Fibroblast of mammary gland (primary cell): ENCODE measurements around the gene ADH4.

Experiments
- DNase-seq: peaks from one replicate; pipeline ENCODE4 v3.0.0-alpha.2; 2010; ENCODE audit warnings: low read depth
- H3K4me3 ChIP-seq: 2 replicates; pipeline ENCODE4 v1.5.1; 2011; ENCODE audit warnings: low read depth, mild to moderate bottlenecking, low read length, moderate library complexity; ENCODE audit not compliant: control insufficient read depth
- TF ChIP-seq, protein P1 (sequence below): conservative IDR thresholded peaks from 2 replicates; pipeline ENCODE4 v1.5.1; 2011; ENCODE audit warnings: low read depth, low read length, inconsistent platforms; ENCODE audit not compliant: control insufficient read depth, insufficient read depth

Gene ADH4

DNA sequence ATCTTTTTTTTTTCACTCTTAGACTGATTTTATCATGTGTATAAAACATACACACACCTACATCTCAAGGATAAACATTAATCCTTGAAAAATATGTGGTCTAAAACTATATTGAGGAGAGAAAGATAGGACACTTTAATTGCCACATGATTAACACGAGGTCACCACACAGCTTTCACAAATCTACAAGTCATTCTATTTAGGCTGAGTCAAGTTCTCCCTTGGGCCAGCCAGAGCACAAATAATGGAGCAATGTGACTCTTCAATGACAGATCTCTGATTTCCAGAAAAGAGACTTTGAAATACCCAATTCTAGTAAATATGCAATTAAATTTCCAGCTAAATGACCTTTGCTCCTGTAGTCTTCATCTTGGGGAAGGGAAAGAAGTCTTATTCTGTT lies 12.9 kb upstream of the ADH4 start:
- TF ChIP-seq, protein P1, sequence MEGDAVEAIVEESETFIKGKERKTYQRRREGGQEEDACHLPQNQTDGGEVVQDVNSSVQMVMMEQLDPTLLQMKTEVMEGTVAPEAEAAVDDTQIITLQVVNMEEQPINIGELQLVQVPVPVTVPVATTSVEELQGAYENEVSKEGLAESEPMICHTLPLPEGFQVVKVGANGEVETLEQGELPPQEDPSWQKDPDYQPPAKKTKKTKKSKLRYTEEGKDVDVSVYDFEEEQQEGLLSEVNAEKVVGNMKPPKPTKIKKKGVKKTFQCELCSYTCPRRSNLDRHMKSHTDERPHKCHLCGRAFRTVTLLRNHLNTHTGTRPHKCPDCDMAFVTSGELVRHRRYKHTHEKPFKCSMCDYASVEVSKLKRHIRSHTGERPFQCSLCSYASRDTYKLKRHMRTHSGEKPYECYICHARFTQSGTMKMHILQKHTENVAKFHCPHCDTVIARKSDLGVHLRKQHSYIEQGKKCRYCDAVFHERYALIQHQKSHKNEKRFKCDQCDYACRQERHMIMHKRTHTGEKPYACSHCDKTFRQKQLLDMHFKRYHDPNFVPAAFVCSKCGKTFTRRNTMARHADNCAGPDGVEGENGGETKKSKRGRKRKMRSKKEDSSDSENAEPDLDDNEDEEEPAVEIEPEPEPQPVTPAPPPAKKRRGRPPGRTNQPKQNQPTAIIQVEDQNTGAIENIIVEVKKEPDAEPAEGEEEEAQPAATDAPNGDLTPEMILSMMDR, result no peak
- peak; percentile 17 for DNase-seq

DNA sequence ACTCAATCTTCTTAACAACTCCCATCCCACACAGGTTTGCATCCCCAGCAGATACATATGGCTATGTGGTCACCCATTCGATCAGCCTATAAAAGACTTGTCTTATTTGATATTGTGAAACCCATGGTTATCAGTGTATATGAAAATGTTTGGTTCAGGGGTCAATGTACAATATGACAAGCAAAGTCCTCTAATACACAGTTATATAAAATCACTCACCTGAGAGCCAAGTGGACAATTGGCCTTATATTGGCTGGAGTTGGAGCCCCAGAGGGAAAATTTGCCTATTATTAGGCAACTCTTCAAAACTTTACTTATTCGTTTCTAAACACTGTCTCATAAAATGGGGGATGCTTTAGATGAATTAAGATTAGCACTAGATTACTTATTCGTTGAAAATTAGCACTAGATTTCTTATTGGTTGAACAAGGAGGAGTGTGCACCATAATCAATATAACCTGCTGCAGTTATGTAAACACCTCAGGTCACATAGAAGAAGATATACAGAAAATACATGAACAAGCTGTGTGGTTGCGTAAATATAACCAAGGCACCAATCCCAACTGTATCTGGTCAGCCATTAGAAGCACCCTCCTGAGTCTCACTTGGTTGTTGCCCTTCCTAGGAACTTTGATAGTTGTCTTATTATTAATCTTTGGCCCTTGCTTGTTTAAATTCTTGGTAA lies 10.7 kb upstream of the ADH4 start:
- H3K4me3 ChIP-seq, result no peak overlapping the region
- TF ChIP-seq, protein P1, result no peak
- no peak for DNase-seq

More for the DNA sequence above, 12.9 kb upstream of the ADH4 start:
- H3K4me3 ChIP-seq, result no peak overlapping the region

DNA sequence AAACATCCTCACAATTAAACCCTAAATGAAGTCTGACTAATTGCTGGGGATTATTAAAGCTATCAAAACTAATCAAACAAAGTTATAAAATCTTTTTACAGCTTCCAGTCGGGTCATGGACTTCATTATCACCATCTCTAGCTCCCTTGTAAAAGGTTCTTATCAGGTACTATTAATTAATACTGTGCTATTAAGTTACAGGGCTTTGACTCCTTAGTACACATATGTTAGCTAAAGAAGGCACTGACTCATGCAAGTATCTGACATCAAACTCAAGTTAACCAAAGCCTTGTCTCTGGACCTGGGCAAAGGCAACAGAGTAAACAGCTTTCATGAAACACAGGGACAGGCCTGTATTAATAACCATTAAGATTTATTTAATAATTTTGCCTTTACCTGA lies 7.9 kb upstream of the ADH4 start:
- no peak overlapping the region for H3K4me3 ChIP-seq
- no peak for DNase-seq
- TF ChIP-seq, protein P1, result no peak

DNA sequence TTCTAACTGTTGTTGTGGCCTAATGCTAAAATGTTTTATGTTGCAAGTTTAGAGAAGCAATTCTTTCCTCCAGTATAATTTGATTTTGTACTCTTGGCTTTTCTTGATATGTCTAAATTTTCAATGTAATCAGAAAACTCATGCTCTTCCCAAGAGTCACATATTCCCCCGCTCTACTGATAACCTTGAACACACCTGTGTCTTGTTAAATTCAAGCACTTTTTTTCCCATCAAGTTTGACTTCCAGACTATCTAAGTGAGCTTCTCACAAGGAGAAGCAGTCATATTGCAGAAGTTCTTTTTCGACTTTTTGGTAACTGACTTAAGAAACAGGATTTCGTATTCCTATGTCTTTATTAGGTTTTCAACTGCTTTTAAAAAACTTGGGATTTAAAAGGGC lies 7.4 kb upstream of the ADH4 start:
- TF ChIP-seq, protein P1, result no peak
- no peak for DNase-seq
- no peak overlapping the region for H3K4me3 ChIP-seq

DNA sequence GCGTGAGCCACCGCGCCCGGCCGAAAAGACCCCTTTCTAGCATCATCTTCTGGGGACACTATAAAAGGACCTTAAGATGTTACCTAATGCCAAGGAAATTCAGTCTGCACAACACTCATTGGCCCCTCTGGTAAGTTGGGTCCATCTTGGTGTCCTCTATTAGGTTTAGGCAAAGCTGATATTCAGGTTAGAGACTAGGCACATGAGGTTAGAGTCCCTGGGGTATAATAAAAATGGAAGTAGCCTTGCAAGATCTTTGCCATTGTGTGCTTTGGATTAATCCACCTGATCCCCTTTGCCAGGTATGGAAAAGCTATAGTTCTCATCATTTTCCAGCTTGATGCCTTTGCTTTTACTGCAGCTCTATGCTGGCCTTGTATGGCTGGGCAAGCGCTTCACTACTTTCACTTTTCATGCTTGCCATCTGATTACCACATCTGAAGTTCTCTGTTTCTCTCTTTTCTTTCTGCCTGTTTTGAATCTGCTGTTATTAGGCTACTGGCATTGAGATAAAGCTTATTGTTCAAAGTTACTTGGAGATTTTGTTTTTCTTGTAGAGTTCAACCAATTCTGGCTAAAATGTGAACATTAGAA lies 5.4 kb upstream of the ADH4 start:
- DNase-seq, result no peak
- TF ChIP-seq, protein P1, result no peak
- no peak overlapping the region for H3K4me3 ChIP-seq

DNA sequence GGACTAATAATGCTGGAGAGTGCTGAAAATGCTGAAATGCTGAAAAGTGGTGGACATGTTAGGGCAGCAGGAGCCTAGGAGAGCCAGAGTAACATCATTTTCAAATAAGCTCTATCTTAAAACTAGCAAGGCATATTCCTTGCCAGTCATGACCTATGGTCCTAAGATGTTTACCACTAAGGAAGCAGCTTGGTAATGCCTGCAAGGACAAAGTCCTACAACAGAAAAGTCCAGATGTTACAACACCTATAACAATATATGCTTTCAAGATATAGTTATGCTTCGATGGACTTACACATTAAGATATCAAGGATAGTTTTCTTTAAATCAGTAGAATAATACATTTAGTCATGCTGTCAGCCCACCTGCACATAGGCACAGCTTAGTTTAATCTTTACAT lies 4.5 kb upstream of the ADH4 start:
- TF ChIP-seq, protein P1, result no peak
- no peak for DNase-seq
- no peak overlapping the region for H3K4me3 ChIP-seq

DNA sequence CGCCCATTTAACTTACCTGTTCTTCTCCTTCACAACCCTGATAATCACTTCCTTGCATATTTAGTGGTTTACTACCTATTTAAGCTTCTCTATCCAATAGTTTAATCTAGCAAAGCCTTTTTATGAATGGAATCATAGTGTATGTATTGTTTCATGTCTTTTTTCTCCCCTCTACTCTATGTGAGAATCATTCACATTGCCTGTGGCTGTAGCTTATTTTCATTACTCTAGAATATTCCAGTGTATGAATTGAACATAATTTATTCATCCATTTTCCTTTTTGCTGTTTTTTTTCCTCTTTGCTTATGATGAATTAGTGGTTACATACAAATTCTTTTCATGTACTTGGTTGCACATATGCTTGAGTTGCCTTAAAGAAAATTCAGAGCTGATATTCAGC lies 490 bp upstream of the ADH4 start:
- no peak overlapping the region for H3K4me3 ChIP-seq
- TF ChIP-seq, protein P1, result no peak
- no peak for DNase-seq
